ENCODE results near the gene GTPBP4.
"Not testable (repeated sequence)": the region's sequence is repeated elsewhere in the genome, so short reads cannot be mapped to it uniquely, and the experiment has no call there.

The GTPBP4 gene

GRCh38 chr10:986881-987619, 1.2 kb upstream of the GTPBP4 start:
- FAIRE-seq, result no peak

GRCh38 chr10:987620-987869, 689 bp upstream of the GTPBP4 start:
- FAIRE-seq, result no peak
- DNase-seq (ENCODE audit: extremely low spot score, insufficient read length, low read depth), result no peak

More at GRCh38 chr10:986881-987619, 1.2 kb upstream of the GTPBP4 start:
- no peak for DNase-seq (ENCODE audit: extremely low spot score, insufficient read length, low read depth)

GRCh38 chr10:988667-989545, 672 bp downstream of the GTPBP4 start:
- FAIRE-seq (no peak), DNase-seq (ENCODE audit: extremely low spot score, insufficient read length, low read depth) (peak; percentile 20)

GRCh38 chr10:990808-991207, 2.6 kb downstream of the GTPBP4 start:
- FAIRE-seq (no peak), DNase-seq (ENCODE audit: extremely low spot score, insufficient read length, low read depth) (no peak)

DNA sequence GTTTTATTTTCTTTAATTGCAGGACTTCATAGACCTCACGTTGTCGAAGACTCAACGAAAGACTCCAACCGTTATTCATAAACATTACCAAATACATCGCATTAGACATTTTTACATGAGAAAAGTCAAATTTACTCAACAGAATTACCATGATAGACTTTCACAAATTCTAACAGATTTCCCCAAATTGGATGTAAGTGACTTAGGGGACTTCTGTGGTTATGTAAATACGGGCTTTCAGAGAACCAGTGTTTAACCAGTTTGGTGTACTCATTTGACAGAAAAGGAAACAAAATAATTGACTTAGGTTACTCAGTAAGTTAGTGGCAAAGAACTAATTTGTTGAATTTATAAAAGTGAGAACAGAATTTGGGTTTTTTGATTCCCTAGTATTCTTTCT, 4.2 kb downstream of the GTPBP4 start:
- DNase-seq (ENCODE audit: extremely low spot score, insufficient read length, low read depth) (no peak), FAIRE-seq (no peak)

DNA sequence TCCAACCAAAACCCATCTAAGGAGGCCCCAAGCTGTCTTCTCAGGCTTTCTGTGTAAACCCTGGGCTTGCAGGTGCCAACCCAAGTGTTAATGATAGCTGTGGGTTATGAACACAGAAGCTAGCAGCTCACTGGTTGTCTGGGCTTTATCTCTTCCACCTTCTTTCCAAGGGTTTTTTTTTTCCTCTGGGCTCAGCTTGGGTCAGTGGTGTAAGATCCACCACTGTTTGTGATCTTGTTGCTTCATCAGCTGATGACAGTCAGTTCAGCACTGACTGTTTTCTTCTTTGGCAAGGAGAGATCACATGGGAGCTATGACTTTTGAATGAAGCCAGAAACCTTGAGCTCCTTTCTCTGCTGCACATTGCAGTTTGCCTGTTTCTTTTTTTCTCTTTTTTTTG, 4.6 kb downstream of the GTPBP4 start:
- no peak for FAIRE-seq
- DNase-seq (ENCODE audit: extremely low spot score, insufficient read length, low read depth), result no peak

DNA sequence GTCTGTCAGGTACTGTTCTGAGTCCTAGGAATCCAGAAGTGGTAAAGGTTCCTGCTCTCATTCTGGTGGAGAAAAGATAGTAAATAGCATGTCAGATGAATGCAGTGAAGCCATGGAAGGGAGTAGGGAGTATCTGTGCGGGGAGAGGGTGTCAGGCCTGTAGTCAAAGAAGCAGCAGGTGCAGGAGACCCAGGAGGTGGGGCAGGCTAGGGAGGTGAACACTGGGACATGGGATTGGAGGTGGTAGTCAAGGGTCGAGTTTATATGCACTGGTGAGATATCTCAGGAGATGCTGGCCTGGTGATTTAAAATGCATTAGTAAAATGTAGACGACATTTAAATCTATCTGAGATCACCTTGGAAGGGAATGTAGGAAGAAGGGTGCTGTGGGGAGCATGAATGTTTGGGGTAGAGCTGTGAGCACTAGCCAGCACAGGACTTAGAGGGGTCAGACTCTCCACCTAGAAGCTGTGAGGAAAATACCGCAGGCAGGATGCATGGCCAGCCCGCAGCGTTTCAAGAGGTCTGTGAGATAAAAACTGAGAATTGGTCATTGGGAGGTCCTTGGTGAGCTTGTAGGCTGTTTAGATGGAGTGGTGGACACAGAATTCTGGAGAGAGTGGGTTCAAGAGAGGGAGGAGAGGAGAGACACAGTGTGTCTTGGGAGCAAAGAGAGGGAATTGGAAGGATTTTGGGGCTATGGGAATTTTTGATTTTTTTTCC, 6.8 kb downstream of the GTPBP4 start:
- DNase-seq (ENCODE audit: extremely low spot score, insufficient read length, low read depth) (no peak), FAIRE-seq (no peak)

DNA sequence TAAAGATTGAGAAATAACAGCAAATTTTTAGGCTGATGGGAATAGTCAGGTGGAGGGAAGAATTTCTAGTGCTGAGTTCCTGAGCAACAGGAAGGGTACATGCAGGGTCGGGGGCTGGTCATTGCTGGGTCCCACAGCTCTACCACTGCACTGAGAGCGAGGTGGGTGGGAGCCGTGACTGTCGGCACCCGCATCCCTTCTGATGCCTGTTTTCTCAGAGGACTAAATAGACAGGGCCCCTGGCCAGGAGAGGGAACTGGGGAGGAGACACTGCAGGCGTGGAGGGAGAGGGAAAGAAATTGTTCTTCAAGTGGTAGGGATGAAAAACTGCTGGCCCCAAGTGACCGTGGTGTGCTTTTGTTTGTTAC, 7.3 kb downstream of the GTPBP4 start:
- FAIRE-seq (no peak), DNase-seq (ENCODE audit: extremely low spot score, insufficient read length, low read depth) (no peak)

GRCh38 chr10:996031-996430, 7.8 kb downstream of the GTPBP4 start:
- no peak for FAIRE-seq
- no peak for DNase-seq (ENCODE audit: extremely low spot score, insufficient read length, low read depth)

- DNase-seq (ENCODE audit: extremely low spot score, insufficient read length, low read depth) (no peak), FAIRE-seq (no peak)
Observed at GRCh38 chr10:997266-998022, 9.2 kb downstream of the GTPBP4 start.

DNA sequence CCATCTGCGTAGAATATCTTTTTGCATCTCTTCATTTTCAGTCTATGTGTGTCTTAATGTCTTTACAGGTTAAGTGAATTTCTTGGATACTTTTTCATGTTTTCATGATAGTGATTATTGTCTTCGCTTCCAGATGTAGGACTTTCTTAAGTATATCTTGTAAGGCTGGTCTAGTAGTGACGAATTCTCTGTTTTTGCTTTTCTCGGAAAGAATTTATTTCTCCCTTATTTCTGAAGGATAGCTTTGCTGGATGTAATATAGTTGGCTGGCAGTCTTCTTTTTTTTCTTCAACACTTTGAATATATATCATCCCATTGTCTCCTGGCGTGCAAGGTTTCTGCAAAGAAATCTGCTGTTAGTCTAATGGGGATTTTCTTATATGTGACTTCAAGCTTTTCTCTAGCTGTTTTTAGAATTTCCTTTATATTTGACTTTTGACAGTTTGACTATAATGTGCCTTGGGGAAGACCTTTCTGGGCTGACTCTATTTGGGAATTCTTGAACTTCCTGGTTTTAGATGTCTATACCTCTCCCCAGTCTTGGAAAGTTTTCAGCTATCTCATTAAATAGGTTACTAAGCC, 14.3 kb downstream of the GTPBP4 start:
- no peak for FAIRE-seq
- no peak for DNase-seq (ENCODE audit: extremely low spot score, insufficient read length, low read depth)

DNA sequence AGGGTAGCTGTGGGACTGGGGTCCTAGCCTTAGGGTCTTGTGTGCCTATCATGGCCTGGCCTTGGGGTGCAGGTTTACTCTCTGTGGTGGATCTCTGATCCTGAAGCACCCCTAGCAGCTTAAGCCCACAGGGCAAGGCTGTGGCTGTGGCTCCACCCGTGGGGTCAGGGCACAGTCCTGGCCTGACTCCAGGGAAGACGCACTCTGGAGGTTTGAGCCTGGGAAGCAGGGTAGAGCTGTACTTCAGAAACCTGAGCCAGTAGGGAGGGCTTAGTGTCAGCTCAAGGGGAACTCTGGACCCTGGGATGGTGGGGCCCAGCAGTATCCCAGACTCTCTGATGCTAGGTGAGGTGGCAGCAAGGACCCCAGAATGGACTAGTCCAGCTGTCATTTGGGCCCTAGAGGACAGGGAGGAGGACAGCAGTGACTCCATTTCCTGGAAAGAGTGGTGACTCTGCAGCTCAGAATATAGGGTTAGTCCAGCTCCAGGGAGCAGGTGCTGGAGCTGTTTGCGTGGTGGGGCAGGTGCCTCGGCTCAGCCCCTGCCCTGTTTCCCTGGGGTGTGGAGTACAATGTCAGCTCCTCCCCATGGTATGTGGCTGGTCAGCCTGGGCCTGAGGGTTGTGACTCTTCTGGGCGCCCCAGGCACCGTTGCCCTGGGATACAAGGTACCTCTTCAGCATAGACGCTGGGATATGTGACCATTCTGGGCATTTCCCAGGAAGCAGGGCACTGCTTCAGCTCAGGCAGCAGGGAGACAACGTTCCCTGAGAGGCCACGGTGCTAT, 15.8 kb downstream of the GTPBP4 start:
- FAIRE-seq (no peak), DNase-seq (ENCODE audit: extremely low spot score, insufficient read length, low read depth) (no peak)

GRCh38 chr10:1006573-1006972, 18.3 kb downstream of the GTPBP4 start:
- FAIRE-seq, result no peak

GRCh38 chr10:1007583-1007982, 19.3 kb downstream of the GTPBP4 start:
- DNase-seq (ENCODE audit: extremely low spot score, insufficient read length, low read depth) (no peak), FAIRE-seq (no peak)

More at GRCh38 chr10:1006573-1006972, 18.3 kb downstream of the GTPBP4 start:
- DNase-seq (ENCODE audit: extremely low spot score, insufficient read length, low read depth), result no peak

DNA sequence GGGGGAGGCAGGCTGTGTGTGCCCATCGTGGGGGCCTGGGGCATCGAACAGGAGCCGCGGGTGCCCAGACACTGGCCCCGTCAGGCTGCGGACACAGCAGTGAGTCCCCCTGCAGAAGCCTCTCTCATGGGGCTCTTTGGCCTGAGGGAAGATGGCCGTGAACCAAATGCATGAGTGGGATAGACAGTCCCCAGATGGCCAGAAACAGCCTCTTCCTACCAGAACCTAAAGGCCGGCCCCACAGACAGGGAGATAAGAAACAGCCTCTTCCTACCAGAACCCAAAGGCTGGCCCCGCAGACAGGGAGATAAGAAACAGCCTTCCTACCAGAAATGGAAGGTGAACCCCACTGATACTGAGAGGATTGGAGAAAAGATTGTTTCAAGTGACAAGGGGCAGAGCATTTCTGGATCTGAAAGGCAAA, 20.8 kb downstream of the GTPBP4 start:
- FAIRE-seq, result no peak
- DNase-seq (ENCODE audit: extremely low spot score, insufficient read length, low read depth), result no peak

GRCh38 chr10:1009947-1010346, 21.7 kb downstream of the GTPBP4 start:
- DNase-seq (ENCODE audit: extremely low spot score, insufficient read length, low read depth), result not testable (repeated sequence)
- peak; percentile 77 for FAIRE-seq

DNA sequence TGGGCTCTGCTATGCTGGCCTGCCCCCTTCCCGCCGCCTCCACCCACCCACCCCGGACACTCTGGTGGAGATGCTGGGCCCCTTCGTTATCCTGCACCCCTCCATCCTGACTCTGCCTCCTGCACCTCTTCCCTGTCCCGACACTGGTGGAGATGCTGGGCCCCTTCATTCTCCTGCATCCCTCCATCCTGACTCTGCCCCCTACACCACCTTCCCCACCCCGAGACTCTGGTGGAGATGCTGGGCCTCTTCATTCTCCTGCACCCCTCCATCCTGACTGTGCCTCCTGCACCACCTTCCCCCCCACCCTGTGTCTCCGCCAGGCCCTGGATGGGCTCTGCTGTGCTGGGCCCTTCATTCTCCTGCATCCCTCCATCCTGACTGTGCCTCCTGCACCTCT, 22.5 kb downstream of the GTPBP4 start:
- DNase-seq (ENCODE audit: extremely low spot score, insufficient read length, low read depth), result no peak
- no peak for FAIRE-seq

DNA sequence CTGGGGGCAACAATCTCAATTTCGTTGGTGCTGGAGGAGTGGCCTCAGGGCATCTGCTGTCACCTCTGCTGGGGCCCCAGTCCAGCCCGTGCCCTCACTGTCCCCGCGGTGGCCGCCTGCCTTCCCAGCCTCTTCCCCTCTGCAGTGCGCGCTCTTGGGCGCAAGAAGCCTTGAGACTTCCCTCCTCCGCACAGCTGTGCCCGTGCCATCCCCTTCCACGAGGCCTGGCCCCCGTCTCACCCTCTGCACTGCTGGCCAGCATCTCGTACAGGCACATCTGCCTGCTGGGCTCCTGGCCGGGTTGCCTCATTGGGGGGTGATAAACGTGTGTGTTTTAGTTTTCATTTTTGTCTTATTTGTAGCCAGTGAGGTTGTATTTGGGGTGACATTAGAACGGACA, 23.5 kb downstream of the GTPBP4 start:
- FAIRE-seq, result no peak

DNA sequence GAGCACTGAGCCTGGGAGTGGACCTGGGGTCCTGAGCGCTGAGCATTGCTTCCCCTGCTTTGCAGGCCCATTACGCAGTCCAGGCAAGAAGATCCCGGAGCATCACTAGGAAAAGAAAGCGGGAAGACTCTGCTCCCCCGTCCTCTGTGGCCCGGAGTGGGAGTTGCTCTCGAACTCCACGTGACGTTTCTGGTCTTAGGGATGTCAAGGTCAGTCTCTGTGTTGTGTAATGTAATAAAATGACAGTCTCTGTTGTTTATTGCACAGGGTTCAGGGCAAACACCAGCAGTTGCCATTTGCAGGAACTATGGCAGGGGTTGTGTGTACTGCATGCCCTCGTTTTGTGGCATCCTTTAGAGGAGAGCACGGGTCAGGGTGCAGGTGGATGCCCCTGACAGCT, 27.5 kb downstream of the GTPBP4 start:
- no peak for DNase-seq (ENCODE audit: extremely low spot score, insufficient read length, low read depth)
- no peak for FAIRE-seq

More for the DNA sequence above, 23.5 kb downstream of the GTPBP4 start:
- DNase-seq (ENCODE audit: extremely low spot score, insufficient read length, low read depth), result no peak
